Ascending aorta (tissue), 2 donors: ENCODE results near the gene MB. TPM values are rescaled to one million over a fixed set of nuclear protein-coding genes. Genes with fewer than 3 reads are reported as not detected.
"Not testable (repeated sequence)": the region's sequence is repeated elsewhere in the genome, so short reads cannot be mapped to it uniquely, and the experiment has no call there.

ENCODE experiments used
- DNase-seq, 2 donors: peaks; one replicate each; pipeline ENCODE4 v3.0.0-alpha.2; 2019; ENCODE audit warnings: low spot score in 2 of 2
- H3K27ac ChIP-seq, 2 donors: fragments of 200-600 bp; sonication (generic); one replicate each; pipeline ENCODE4 v1.5.1; 2016 to 2017; ENCODE audit warnings: mild to moderate bottlenecking in 1 of 2
- H3K27me3 ChIP-seq: fragments of 200-600 bp; sonication (generic); one replicate; pipeline ENCODE4 v1.5.1; 2017
- H3K36me3 ChIP-seq, 2 donors: fragments of 200-600 bp; sonication (generic); one replicate each; pipeline ENCODE4 v1.5.1; 2016
- H3K4me1 ChIP-seq, 2 donors: fragments of 200-600 bp; sonication (generic); one replicate each; pipeline ENCODE4 v1.5.1; 2016 to 2017; ENCODE audit warnings: mild to moderate bottlenecking in 1 of 2
- H3K4me3 ChIP-seq, 2 donors: fragments of 200-600 bp; sonication (generic); one replicate each; pipeline ENCODE4 v1.5.1; 2016 to 2017; ENCODE audit warnings: mild to moderate bottlenecking in 1 of 2
- H3K9me3 ChIP-seq, 2 donors: fragments of 200-600 bp; sonication (generic); one replicate each; pipeline ENCODE4 v1.5.1; 2016
- CTCF ChIP-seq, 3 experiments: fragments of 200-600 bp in 2 of 3; fragments of 450-650 bp in 1 of 3; sonication (generic) in 2 of 3; IDR thresholded peaks; one replicate each; pipeline ENCODE4 v1.5.1; 2016 to 2019; ENCODE audit warnings: antibody characterized with exemption in 3 of 3, mild to moderate bottlenecking in 1 of 3, moderate library complexity in 1 of 3
- intact Hi-C: fragments of 100-400 bp; cut with DNase I; formaldehyde crosslinking; loops from one replicate; pipeline ENCODE4 v1.15.1; 2023
- total RNA-seq: library from RNA; depleted of rRNA; stranded (reverse); fragments of >200 nt; gene quantifications from one replicate; pipeline ENCODE4 v1.1.0, GENCODE V29; 2016

MB gene
- total RNA-seq, 1 donor from 2014 or later: not detected

DNA sequence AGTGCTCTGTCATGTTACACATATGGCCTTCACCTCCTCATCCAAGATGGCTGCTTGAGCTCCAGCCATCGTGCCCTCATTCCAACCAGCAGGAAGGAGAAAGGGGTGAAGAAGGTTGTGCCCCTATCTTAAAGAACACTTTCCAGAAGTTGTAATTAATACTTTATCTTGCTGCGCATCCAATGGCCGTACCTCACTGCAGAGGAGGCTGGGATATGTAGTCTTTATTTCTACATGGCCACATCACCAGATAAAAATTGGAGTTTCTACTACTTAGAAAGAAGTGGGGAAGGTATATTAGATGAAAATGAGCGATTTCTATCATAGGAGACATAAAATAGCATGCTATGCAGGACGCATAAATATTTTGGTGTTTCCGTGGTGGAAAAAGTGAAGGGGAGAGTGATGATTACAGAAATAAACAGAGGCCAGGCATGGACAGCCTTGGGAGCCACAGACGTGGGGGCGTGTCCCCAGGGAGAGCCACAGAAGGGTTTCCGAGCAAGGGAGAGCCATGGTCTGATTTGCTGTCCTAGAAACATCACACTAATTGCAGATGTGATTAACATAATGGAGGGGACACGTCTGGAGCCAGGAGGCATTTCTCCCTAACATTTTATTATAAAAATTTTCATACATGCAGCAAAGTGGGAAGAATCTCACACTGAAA lies 8.8 kb upstream of the MB start:
- intact Hi-C loops: loop anchor here (2.0 to 5.0 kb wide), 3 partner anchors 115 to 441 kb away; no protein-coding TSS in a partner anchor
- peaks cover 0 to 30% of the 10 kb centered on the region in 2 donors for H3K4me1 ChIP-seq
- no peak for DNase-seq
- no peaks in the 10 kb centered on the region for H3K27me3 ChIP-seq
- no peak overlapping the region for H3K27ac ChIP-seq
- TF ChIP-seq CTCF (IDR thresholded peaks at IDR 0.05): no peak
- H3K36me3 ChIP-seq: no peaks in the 10 kb centered on the region
- H3K9me3 ChIP-seq: no peaks in the 10 kb centered on the region
- no peak overlapping the region for H3K4me3 ChIP-seq

GRCh38 chr22:35624547-35624946 lies 7.4 kb upstream of the MB start:
- Histone ChIP-seq H3K36me3 (no peaks in the 10 kb centered on the region), H3K4me3 (no peak overlapping the region), H3K27ac (no peak overlapping the region), H3K27me3 (no peaks in the 10 kb centered on the region), H3K4me1 (peaks cover 0 to 26% of the 10 kb centered on the region in 2 donors), H3K9me3 (no peaks in the 10 kb centered on the region)
- no peak for TF ChIP-seq CTCF (IDR thresholded peaks at IDR 0.05)
- no peak for DNase-seq
- intact Hi-C loops: no loop called here

GRCh38 chr22:35623885-35624284 lies 6.8 kb upstream of the MB start:
- not testable (repeated sequence) for H3K27me3 ChIP-seq, H3K9me3 ChIP-seq, H3K4me3 ChIP-seq, H3K27ac ChIP-seq, DNase-seq, H3K36me3 ChIP-seq
- intact Hi-C loops: loop anchor here (2.0 kb wide), 1 partner anchor 273 kb away; no protein-coding TSS in a partner anchor
- peaks cover 0 to 20% of the 10 kb centered on the region in 2 donors for H3K4me1 ChIP-seq

DNA sequence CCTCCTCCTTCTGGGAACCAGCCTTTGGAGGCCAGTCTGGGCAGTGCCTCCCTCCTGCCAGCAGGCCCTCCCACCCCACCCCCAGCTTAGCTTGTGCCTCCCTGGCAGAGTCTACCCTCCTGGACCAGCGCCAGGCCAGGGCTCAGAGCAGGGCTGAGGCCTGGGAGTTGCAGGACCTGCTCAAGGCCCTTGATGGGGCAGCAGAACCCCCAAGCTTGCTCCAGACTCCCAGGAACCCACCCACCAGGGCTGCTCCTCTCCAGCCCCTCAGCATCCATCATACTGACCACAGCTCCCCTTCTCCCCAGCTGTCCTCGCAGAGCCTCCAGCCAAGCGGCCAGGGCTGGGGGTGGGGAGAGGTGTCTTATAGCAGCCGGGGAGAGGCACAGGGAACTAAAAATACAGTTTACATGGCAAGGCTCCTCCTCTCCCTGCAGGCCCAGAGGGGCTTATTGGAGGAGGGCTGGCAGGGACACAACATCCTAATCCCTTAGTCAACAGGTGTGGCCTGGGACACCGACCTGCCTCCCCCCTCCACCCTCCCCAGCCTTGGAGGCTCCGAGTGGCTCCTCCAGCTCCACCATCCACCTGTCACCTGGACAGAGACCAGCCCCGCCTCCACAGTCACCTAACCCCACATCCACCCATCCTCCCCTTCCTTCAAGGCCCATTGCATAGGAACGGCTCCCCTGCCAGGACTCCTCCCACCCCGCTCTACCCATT lies 5.2 kb upstream of the MB start:
- H3K27ac ChIP-seq: no peak overlapping the region
- DNase-seq: no peak

DNA sequence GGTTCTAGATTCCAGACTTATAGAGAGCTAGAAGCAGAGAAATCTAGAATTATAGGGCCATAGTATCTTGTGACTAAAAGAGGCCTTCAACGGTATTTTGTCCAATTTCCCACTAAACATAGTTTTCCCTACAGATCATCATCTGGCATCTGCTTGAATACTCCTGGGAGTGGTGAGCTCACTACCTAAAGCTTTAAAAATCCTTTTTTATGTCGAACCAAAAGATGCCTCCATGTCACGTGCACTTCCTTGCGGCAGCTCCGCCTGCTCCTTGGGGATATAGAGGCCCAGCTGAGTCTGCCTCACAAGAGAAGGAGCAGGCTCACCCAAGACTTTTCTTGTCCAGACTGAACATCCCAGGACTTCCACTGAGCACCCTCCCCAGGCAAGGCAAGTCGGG lies 4.3 kb upstream of the MB start:
- H3K27ac ChIP-seq: no peak overlapping the region
- TF ChIP-seq CTCF (IDR thresholded peaks at IDR 0.05): no peak
- H3K4me1 ChIP-seq: peaks cover 0 to 17% of the 10 kb centered on the region in 2 donors
- no peak overlapping the region for H3K4me3 ChIP-seq
- H3K36me3 ChIP-seq: no peaks in the 10 kb centered on the region
- no peak for DNase-seq
- no peaks in the 10 kb centered on the region for H3K9me3 ChIP-seq
- intact Hi-C loops: no loop called here
- H3K27me3 ChIP-seq: no peaks in the 10 kb centered on the region

More for the DNA sequence above, 5.2 kb upstream of the MB start:
- H3K4me1 ChIP-seq: peaks cover 0 to 17% of the 10 kb centered on the region in 2 donors
- no peaks in the 10 kb centered on the region for H3K9me3 ChIP-seq
- no peaks in the 10 kb centered on the region for H3K36me3 ChIP-seq
- no peak overlapping the region for H3K4me3 ChIP-seq
- no peak for TF ChIP-seq CTCF (IDR thresholded peaks at IDR 0.05)
- intact Hi-C loops: loop anchor here (2.0 kb wide), 1 partner anchor 272 kb away; no protein-coding TSS in a partner anchor
- no peaks in the 10 kb centered on the region for H3K27me3 ChIP-seq

GRCh38 chr22:35620624-35621251 lies 3.6 kb upstream of the MB start:
- DNase-seq: no peak
- intact Hi-C loops: no loop called here
- Histone ChIP-seq H3K4me3 (no peak overlapping the region), H3K4me1 (peaks cover 0 to 17% of the 10 kb centered on the region in 2 donors), H3K9me3 (no peaks in the 10 kb centered on the region), H3K27ac (no peak overlapping the region), H3K36me3 (no peaks in the 10 kb centered on the region), H3K27me3 (no peaks in the 10 kb centered on the region)
- TF ChIP-seq CTCF (IDR thresholded peaks at IDR 0.05): no peak
